ENCODE measurements around the gene PHF21B.

PHF21B gene

DNA sequence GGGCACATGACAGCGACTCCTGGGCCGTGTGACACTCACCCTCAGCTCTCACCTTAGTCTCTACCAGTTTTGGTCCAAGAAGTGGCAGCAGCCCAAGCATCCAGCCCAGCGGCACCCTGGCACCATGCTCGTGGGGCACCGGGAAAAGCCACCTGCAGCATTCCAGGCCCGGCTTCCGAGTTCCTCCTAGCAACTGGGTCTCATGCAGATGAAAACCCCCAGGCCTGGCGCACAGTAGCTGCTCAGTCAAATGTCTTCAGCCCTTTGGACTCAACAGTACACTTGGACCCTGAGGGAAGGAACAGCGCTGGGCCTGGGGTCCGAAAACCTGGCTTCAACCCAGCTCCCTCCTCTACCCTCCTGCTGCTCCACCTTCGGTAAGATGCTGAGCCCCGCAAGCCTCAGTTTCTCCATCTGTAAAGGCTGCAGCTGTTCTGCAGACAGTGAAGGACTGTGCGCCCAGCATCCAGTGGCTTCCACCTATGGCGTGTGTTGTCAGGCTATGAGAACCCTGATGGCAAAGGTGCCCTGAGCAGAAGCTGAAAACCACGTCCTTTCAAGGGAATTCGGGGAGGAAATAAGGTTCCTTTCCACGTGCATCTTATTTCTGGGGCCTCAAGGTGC lies 66.0 kb downstream of the PHF21B start:
- no peaks in the 10 kb centered on the region for H4K20me1 ChIP-seq (ENCODE audit: insufficient read depth, low read length)
- no peaks in the 10 kb centered on the region for H3K36me3 ChIP-seq (ENCODE audit: insufficient read depth, low read length)
- no peak overlapping the region for H3K4me3 ChIP-seq (ENCODE audit: low read depth, low read length, poor library complexity, severe bottlenecking)
- no peaks in the 10 kb centered on the region for H3K9me3 ChIP-seq (ENCODE audit: low read length)
- no peaks in the 10 kb centered on the region for H3K79me2 ChIP-seq (ENCODE audit: insufficient read depth, low read length)
- 0 out of 2 replicates have a peak, but pooled peaks cover 7% of the 10 kb centered on the region for H3K27me3 ChIP-seq (ENCODE audit: insufficient read depth, low read length)
- no peaks in the 10 kb centered on the region for H3F3A ChIP-seq (ENCODE audit: insufficient read depth, low read length)
- H3K4me2 ChIP-seq (ENCODE audit: low read length) = no peak overlapping the region
- no peak overlapping the region for H3K9ac ChIP-seq (ENCODE audit: low read length)
- no peaks in the 10 kb centered on the region for H3K9me2 ChIP-seq (ENCODE audit: low read depth, low read length)
- H3K27ac ChIP-seq (ENCODE audit: low read depth, low read length, poor library complexity, severe bottlenecking) = no peak overlapping the region
- no peaks in the 10 kb centered on the region for H3K4me1 ChIP-seq (ENCODE audit: insufficient read depth, low read length, severe bottlenecking)
- TF ChIP-seq EZH2 (IDR thresholded peaks at IDR 0.05; ENCODE audit: borderline replicate concordance, low read length) = no peak
- TF ChIP-seq, protein P1, sequence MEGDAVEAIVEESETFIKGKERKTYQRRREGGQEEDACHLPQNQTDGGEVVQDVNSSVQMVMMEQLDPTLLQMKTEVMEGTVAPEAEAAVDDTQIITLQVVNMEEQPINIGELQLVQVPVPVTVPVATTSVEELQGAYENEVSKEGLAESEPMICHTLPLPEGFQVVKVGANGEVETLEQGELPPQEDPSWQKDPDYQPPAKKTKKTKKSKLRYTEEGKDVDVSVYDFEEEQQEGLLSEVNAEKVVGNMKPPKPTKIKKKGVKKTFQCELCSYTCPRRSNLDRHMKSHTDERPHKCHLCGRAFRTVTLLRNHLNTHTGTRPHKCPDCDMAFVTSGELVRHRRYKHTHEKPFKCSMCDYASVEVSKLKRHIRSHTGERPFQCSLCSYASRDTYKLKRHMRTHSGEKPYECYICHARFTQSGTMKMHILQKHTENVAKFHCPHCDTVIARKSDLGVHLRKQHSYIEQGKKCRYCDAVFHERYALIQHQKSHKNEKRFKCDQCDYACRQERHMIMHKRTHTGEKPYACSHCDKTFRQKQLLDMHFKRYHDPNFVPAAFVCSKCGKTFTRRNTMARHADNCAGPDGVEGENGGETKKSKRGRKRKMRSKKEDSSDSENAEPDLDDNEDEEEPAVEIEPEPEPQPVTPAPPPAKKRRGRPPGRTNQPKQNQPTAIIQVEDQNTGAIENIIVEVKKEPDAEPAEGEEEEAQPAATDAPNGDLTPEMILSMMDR (IDR thresholded peaks at IDR 0.05; ENCODE audit: low read length) = no peak
- H2AFZ ChIP-seq (ENCODE audit: low read length) = no peak overlapping the region

DNA sequence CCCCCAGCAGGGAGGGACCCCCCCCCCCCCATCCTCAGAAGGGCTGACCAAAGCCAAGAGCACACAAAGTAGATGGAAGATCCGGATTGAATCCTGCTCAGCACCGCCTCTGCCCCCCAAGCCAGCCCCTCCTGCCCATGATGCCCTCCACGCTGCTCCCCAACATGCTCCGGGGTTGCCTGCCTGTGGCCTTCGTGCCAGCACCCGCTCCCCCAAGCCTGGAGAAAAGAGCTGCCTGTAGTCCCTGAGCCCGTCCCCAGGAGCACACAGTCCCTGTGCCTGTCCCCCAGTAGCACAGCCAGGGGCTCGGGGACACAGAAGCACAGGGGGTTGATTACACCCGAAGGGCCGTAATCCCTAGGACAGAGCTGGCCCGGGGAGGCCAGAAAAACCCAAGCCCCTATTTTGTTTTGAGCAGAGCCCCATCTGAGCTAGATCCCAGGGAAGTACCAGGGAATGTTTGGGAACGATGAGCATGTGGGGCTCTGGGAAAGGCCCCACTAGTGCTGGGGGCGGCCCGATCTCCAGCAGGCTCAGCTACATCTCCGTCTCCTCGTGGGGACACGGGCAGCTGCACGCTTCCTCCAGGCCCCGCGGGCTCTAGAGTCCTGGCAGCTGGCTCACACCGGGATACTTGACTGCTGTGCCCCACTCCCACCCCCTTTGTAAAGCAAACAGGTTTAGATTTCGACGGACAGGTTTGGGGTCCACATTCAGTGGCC lies 66.7 kb downstream of the PHF21B start:
- H3K4me3 ChIP-seq (ENCODE audit: low read depth, low read length, poor library complexity, severe bottlenecking) = no peak overlapping the region
- H3K9me2 ChIP-seq (ENCODE audit: low read depth, low read length) = no peaks in the 10 kb centered on the region
- TF ChIP-seq, protein P1 (IDR thresholded peaks at IDR 0.05; ENCODE audit: low read length) = no peak
- no peak for TF ChIP-seq EZH2 (IDR thresholded peaks at IDR 0.05; ENCODE audit: borderline replicate concordance, low read length)
- H3F3A ChIP-seq (ENCODE audit: insufficient read depth, low read length) = no peaks in the 10 kb centered on the region
- no peak overlapping the region for H3K27ac ChIP-seq (ENCODE audit: low read depth, low read length, poor library complexity, severe bottlenecking)
- 0 out of 2 replicates have a peak, but pooled peaks cover 7% of the 10 kb centered on the region for H3K27me3 ChIP-seq (ENCODE audit: insufficient read depth, low read length)
- H3K4me1 ChIP-seq (ENCODE audit: insufficient read depth, low read length, severe bottlenecking) = no peaks in the 10 kb centered on the region
- no peak overlapping the region for H3K4me2 ChIP-seq (ENCODE audit: low read length)
- no peaks in the 10 kb centered on the region for H3K9me3 ChIP-seq (ENCODE audit: low read length)
- H2AFZ ChIP-seq (ENCODE audit: low read length) = no peak overlapping the region
- no peaks in the 10 kb centered on the region for H3K36me3 ChIP-seq (ENCODE audit: insufficient read depth, low read length)
- no peak overlapping the region for H3K9ac ChIP-seq (ENCODE audit: low read length)
- H3K79me2 ChIP-seq (ENCODE audit: insufficient read depth, low read length) = no peaks in the 10 kb centered on the region
- H4K20me1 ChIP-seq (ENCODE audit: insufficient read depth, low read length) = no peaks in the 10 kb centered on the region

DNA sequence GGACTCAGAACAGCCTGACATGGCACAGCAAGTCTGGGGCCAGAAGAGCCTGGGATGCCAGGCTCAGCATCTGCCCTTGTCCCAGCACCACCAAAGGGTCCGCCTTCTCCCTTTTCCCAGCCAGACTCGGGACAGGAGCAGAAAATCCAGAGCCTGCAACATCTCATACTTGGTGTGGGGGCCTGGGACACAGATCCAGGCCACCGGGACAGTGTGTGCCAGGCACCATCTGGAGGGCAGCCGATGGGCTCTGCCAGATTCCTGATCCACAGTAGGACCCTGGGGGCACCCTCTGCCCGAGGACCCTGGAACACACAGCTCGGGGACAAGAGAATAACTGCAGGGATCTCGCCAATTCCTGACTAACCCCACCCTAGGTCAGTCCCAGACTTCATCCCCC lies 67.7 kb downstream of the PHF21B start:
- H2AFZ ChIP-seq (ENCODE audit: low read length) = no peak overlapping the region
- H3K4me1 ChIP-seq (ENCODE audit: insufficient read depth, low read length, severe bottlenecking) = no peaks in the 10 kb centered on the region
- H3K4me3 ChIP-seq (ENCODE audit: low read depth, low read length, poor library complexity, severe bottlenecking) = no peak overlapping the region
- no peak for TF ChIP-seq EZH2 (IDR thresholded peaks at IDR 0.05; ENCODE audit: borderline replicate concordance, low read length)
- TF ChIP-seq, protein P1 (IDR thresholded peaks at IDR 0.05; ENCODE audit: low read length) = no peak
- H3K4me2 ChIP-seq (ENCODE audit: low read length) = no peak overlapping the region
- H3F3A ChIP-seq (ENCODE audit: insufficient read depth, low read length) = no peaks in the 10 kb centered on the region
- no peak overlapping the region for H3K9ac ChIP-seq (ENCODE audit: low read length)
- H3K36me3 ChIP-seq (ENCODE audit: insufficient read depth, low read length) = no peaks in the 10 kb centered on the region
- no peaks in the 10 kb centered on the region for H3K9me3 ChIP-seq (ENCODE audit: low read length)
- H3K9me2 ChIP-seq (ENCODE audit: low read depth, low read length) = no peaks in the 10 kb centered on the region
- H4K20me1 ChIP-seq (ENCODE audit: insufficient read depth, low read length) = no peaks in the 10 kb centered on the region
- H3K27ac ChIP-seq (ENCODE audit: low read depth, low read length, poor library complexity, severe bottlenecking) = no peak overlapping the region
- peaks cover 7% of the 10 kb centered on the region; the same call in 1 of the 2 replicates for H3K27me3 ChIP-seq (ENCODE audit: insufficient read depth, low read length)
- H3K79me2 ChIP-seq (ENCODE audit: insufficient read depth, low read length) = no peaks in the 10 kb centered on the region
